HepG2 (cell line): ENCODE measurements around the gene NEAT1. TPM values are rescaled to one million over a fixed set of nuclear protein-coding genes. Genes with fewer than 3 reads are reported as not detected.
A peak's percentile ranks its signal among the peaks of the same experiment; 100 is the strongest.

Experiments used
- AGO2 ChIP-seq: fragments of 200-400 bp; formaldehyde crosslinking; optimal IDR thresholded peaks from 2 replicates; pipeline ENCODE3; 2017; ENCODE audit warnings: mild to moderate bottlenecking, low read depth, low read length, moderate library complexity
- ATRX ChIP-seq: sonication (generic); formaldehyde crosslinking; IDR thresholded peaks from 2 replicates; pipeline ENCODE4 v1.4.0; 2020; ENCODE audit warnings: missing genetic modification reagents, borderline replicate concordance
- CHD2 ChIP-seq: IDR thresholded peaks from 2 replicates; pipeline ENCODE4 v1.6.1; 2011; ENCODE audit warnings: low read depth, low read length, improper control_type of control experiment
- DNMT3B ChIP-seq: conservative IDR thresholded peaks from 2 replicates; pipeline ENCODE4 v1.6.1; 2016; ENCODE audit warnings: missing biosample characterization, control low read depth
- ESRRA ChIP-seq: sonication (generic); formaldehyde crosslinking; IDR thresholded peaks from 2 replicates; pipeline ENCODE4 v1.5.1; 2020; ENCODE audit warnings: mild to moderate bottlenecking, low read depth, missing genetic modification reagents
- FOSL1 ChIP-seq: sonication (generic); formaldehyde crosslinking; IDR thresholded peaks from 2 replicates; pipeline ENCODE4 v1.9.0; 2021; ENCODE audit warnings: missing genetic modification reagents, borderline replicate concordance
- FOXJ3 ChIP-seq: sonication (generic); formaldehyde crosslinking; IDR thresholded peaks from 2 replicates; pipeline ENCODE4 v1.4.0; 2020; ENCODE audit warnings: missing genetic modification reagents, mild to moderate bottlenecking, borderline replicate concordance
- GTF2F1 ChIP-seq: fragments of 150-350 bp; IDR thresholded peaks from 2 replicates; pipeline ENCODE4 v1.6.1; 2014; ENCODE audit warnings: low read length
- GZF1 ChIP-seq: sonication (generic); formaldehyde crosslinking; IDR thresholded peaks from 2 replicates; pipeline ENCODE4 v1.5.1; 2020; ENCODE audit warnings: mild to moderate bottlenecking, missing genetic modification reagents
- HCFC1 ChIP-seq: fragments of 150-350 bp; IDR thresholded peaks from 2 replicates; pipeline ENCODE4 v1.6.1; 2014; ENCODE audit warnings: low read depth, low read length
- HNRNPUL1 ChIP-seq: fragments of 200-400 bp; formaldehyde crosslinking; IDR thresholded peaks from 2 replicates; pipeline ENCODE4 v1.6.1; 2017; ENCODE audit warnings: low read depth, mild to moderate bottlenecking, low read length, moderate library complexity
- MAF1 ChIP-seq: sonication (generic); formaldehyde crosslinking; IDR thresholded peaks from 2 replicates; pipeline ENCODE4 v1.5.0; 2020; ENCODE audit warnings: missing genetic modification reagents, borderline replicate concordance
- MED1 ChIP-seq: sonication (generic); formaldehyde crosslinking; IDR thresholded peaks from 2 replicates; pipeline ENCODE4 v1.4.0; 2020; ENCODE audit warnings: missing genetic modification reagents
- PAF1 ChIP-seq: IDR thresholded peaks from 2 replicates; pipeline ENCODE4 v1.6.1; 2016; ENCODE audit warnings: missing genetic modification reagents, missing compliant biosample characterization
- RBM22 ChIP-seq: fragments of 200-400 bp; formaldehyde crosslinking; optimal IDR thresholded peaks from 2 replicates; pipeline ENCODE3; 2017; ENCODE audit warnings: mild to moderate bottlenecking, low read length, moderate library complexity
- RBM39 ChIP-seq: fragments of 200-400 bp; formaldehyde crosslinking; IDR thresholded peaks from one replicate; pipeline ENCODE4 v1.6.1; 2018; ENCODE audit warnings: antibody characterized with exemption, mild to moderate bottlenecking, low read depth, low read length; ENCODE audit not compliant: poor library complexity, severe bottlenecking
- RXRA ChIP-seq: sonication (generic); formaldehyde crosslinking; IDR thresholded peaks from 2 replicates; pipeline ENCODE4 v1.5.1; 2020; ENCODE audit warnings: missing genetic modification reagents
- SMC3 ChIP-seq: IDR thresholded peaks from 2 replicates; pipeline ENCODE4 v1.6.1; 2011; ENCODE audit warnings: low read length, improper control_type of control experiment
- SSRP1 ChIP-seq: IDR thresholded peaks from 2 replicates; pipeline ENCODE4 v1.6.1; 2016; ENCODE audit warnings: control low read depth
- U2AF2 ChIP-seq: fragments of 200-400 bp; formaldehyde crosslinking; IDR thresholded peaks from 2 replicates; pipeline ENCODE4 v1.6.1; 2017; ENCODE audit warnings: low read depth, mild to moderate bottlenecking, low read length
- ZBTB10 ChIP-seq: sonication (generic); formaldehyde crosslinking; IDR thresholded peaks from 2 replicates; pipeline ENCODE4 v1.4.0; 2020; ENCODE audit warnings: missing genetic modification reagents, borderline replicate concordance
- ZNF225 ChIP-seq: sonication (generic); formaldehyde crosslinking; IDR thresholded peaks from 2 replicates; pipeline ENCODE4 v1.4.0; 2020; ENCODE audit warnings: mild to moderate bottlenecking, missing genetic modification reagents
- ZNF605 ChIP-seq: sonication (generic); formaldehyde crosslinking; IDR thresholded peaks from 2 replicates; pipeline ENCODE4 v1.8.0; 2022; ENCODE audit warnings: mild to moderate bottlenecking, missing genetic modification reagents
- polyA plus RNA-seq, 8 experiments: library from polyadenylated mRNA; depleted of rRNA in 3 of 8; stranded (reverse) in 7 of 8; unstranded in 1 of 8; fragments of >200 nt; fragmentation: Illumina TruSeq in 4 of 8; extraction: Trizol in 4 of 8; gene quantifications; 2 replicates each; pipeline versions ENCODE4 v1.2.1 to v1.2.3, GENCODE V29; 2011 to 2016; ENCODE audit warnings: low read depth in 4 of 8, missing spikeins in 1 of 8, mixed read lengths in 1 of 8; ENCODE audit not compliant: insufficient read depth in 1 of 8
- total RNA-seq, 5 experiments: library from RNA; depleted of rRNA; stranded (reverse); fragments of >200 nt; fragmentation: Illumina TruSeq; extraction: Trizol; gene quantifications; 2 replicates each; pipeline ENCODE4 v1.2.3, GENCODE V29; 2016; ENCODE audit warnings: low read depth in 1 of 5

NEAT1 gene
- total and polyA plus RNA-seq, 2 of the 13 experiments (the other 11 are each of a cell fraction or from before 2014, with no cell fraction given): 20.5 to 41.2 TPM

GRCh38 chr11:65426839-65427690 is 4.5 kb downstream of the NEAT1 start (continued):
- TF ChIP-seq SMC3 (peak; percentile 1; the same call in 1 of the 2 replicates), RBM39 (peak; percentile 79), RXRA (no peak), CHD2 (peak; percentile 22; the same call in 1 of the 2 replicates), AGO2 (peak; percentile 95), DNMT3B (CRISPR knock-in tag) (0 out of 2 replicates have a peak, but pooled peaks have one; percentile 27), GTF2F1 (no peak), U2AF2 (0 out of 2 replicates have a peak, but pooled peaks have one; percentile 14), ATRX (0 out of 2 replicates have a peak, but pooled peaks have one; percentile 34), MED1 (peak; percentile 16; the same call in 1 of the 2 replicates), SSRP1 (CRISPR knock-in tag) (peak; percentile 15; the same call in 1 of the 2 replicates), ZBTB10 (CRISPR knock-in tag) (no peak), FOSL1 (0 out of 2 replicates have a peak, but pooled peaks have one; percentile 7), RBM22 (peak; percentile 95), MAF1 (no peak), ZNF605 (CRISPR knock-in tag) (peak; percentile 41; the same call in 1 of the 2 replicates), GZF1 (CRISPR knock-in tag) (no peak), ESRRA (CRISPR knock-in tag) (no peak), HCFC1 (peak; percentile 30; the same call in 1 of the 2 replicates), ZNF225 (CRISPR knock-in tag) (0 out of 2 replicates have a peak, but pooled peaks have one; percentile 42), PAF1 (CRISPR knock-in tag) (peak; percentile 97), FOXJ3 (CRISPR knock-in tag) (no peak), HNRNPUL1 (peak; percentile 63; the same call in 1 of the 2 replicates)
